ENCODE data around the gene TCN2.

TCN2 gene

DNA sequence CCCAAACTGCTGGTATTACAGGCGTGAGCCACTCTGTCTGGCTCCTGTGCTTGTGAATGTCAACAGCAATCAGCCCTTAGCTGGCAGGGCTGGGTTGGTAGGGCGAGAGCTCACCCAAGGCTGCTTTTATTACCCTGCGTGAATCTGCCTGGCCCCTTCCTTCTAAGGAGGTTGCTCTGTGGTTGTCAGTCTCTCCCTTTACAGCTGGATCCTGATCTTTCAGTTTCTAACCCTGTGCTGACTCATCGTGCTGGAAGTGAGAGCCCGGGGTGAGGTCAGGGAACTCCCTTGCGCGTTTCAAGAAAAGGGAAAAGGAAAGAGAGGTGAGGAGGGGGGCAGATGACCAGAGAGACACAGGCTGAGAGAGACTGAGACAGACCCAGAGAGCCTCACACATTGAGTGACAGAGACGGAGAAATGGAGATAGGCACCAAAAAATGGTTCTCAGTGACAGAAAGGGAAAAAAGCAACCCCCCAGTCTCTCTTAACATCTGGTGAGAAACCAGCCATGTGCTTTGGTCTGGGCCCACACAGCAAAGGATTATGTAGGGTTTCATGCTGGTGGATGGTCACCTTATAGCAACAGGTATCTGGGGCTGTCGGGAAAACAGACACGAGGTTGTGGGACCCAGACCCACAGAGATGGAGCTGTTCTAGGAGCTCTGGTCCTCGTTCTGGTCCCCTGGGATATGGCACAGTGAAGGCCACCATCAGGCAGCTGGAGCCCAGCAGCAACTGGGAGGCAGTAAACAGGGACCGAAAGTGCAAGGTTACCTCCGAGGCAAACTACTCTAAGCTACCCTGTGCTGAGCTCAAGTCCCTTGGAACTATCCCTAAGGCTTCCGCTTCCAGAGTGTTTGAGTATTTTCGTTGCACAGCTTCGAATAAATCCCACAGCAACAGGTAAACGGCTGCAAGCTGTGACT, 2.5 kb downstream of the TCN2 start:
- peak; percentile 57 for DNase-seq (ENCODE audit: low read depth)
- TF ChIP-seq CTCF (IDR thresholded peaks at IDR 0.05; ENCODE audit: low read depth, low read length, missing control alignments), result no peak
- H3K4me3 ChIP-seq (ENCODE audit: low read depth, low read length), result no peak overlapping the region

GRCh38 chr22:30610299-30610698, 3.3 kb downstream of the TCN2 start:
- no peak overlapping the region for H3K4me3 ChIP-seq (ENCODE audit: low read depth, low read length)
- no peak for TF ChIP-seq CTCF (IDR thresholded peaks at IDR 0.05; ENCODE audit: low read depth, low read length, missing control alignments)
- no peak for DNase-seq (ENCODE audit: low read depth)

DNA sequence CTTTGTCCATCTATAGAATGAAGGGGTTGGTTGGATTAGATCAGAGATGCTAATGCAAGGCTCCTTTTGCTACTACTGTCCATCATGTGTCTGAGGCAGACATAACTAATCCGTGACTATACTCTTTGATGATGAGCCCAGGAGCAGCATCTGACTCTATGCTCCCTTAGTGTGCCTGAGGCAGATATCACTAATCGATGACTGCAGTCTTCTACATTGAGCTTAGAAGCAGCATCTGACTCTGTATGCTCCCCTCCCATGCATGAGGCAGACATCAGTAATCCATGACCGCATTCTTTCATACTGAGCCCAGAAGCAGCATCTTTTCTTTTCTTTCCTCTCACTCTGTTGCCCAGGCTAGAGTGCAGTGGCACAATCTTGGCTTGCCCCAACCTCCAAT, 4.2 kb downstream of the TCN2 start:
- DNase-seq (ENCODE audit: low read depth), result no peak
- no peak for TF ChIP-seq CTCF (IDR thresholded peaks at IDR 0.05; ENCODE audit: low read depth, low read length, missing control alignments)
- no peak overlapping the region for H3K4me3 ChIP-seq (ENCODE audit: low read depth, low read length)

DNA sequence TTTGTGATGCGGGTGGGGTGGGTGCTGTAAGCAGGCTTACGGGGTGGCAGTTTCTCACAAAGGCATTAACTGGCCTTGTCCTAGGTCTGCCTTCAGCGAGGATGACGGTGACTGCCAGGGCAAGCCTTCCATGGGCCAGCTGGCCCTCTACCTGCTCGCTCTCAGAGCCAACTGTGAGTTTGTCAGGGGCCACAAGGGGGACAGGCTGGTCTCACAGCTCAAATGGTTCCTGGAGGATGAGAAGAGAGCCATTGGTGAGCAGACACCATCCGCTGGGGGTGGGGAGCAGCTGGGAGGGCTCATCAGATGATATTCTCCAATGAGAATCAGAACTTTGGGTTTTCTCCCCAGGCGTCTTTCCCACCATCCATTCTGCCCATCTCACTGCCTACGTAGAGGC, 5.8 kb downstream of the TCN2 start:
- no peak for DNase-seq (ENCODE audit: low read depth)
- TF ChIP-seq CTCF (IDR thresholded peaks at IDR 0.05; ENCODE audit: low read depth, low read length, missing control alignments), result no peak
- no peak overlapping the region for H3K4me3 ChIP-seq (ENCODE audit: low read depth, low read length)

DNA sequence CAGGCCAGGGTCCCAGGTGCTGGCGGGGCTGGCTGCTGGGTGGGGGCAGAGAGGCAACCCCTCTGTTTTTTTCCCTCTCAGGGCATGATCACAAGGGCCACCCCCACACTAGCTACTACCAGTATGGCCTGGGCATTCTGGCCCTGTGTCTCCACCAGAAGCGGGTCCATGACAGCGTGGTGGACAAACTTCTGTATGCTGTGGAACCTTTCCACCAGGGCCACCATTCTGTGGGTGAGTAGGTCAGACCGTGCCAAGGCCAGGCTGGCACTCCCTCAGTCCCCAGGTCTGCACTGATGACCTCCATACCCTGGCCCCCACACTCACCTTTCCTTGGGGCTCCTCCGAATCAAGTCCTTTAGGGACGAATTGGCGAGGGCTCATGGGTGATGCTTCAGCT, 7.3 kb downstream of the TCN2 start:
- no peak for DNase-seq (ENCODE audit: low read depth)
- no peak overlapping the region for H3K4me3 ChIP-seq (ENCODE audit: low read depth, low read length)
- TF ChIP-seq CTCF (IDR thresholded peaks at IDR 0.05; ENCODE audit: low read depth, low read length, missing control alignments), result no peak

GRCh38 chr22:30614879-30615278, 7.9 kb downstream of the TCN2 start:
- TF ChIP-seq CTCF (IDR thresholded peaks at IDR 0.05; ENCODE audit: low read depth, low read length, missing control alignments), result no peak
- H3K4me3 ChIP-seq (ENCODE audit: low read depth, low read length), result no peak overlapping the region
- no peak for DNase-seq (ENCODE audit: low read depth)

GRCh38 chr22:30615543-30615954, 8.6 kb downstream of the TCN2 start:
- no peak for DNase-seq (ENCODE audit: low read depth)
- no peak overlapping the region for H3K4me3 ChIP-seq (ENCODE audit: low read depth, low read length)
- no peak for TF ChIP-seq CTCF (IDR thresholded peaks at IDR 0.05; ENCODE audit: low read depth, low read length, missing control alignments)
